VCaP (cell line): ENCODE results near the gene METTL23.
A peak's percentile ranks its signal among the peaks of the same experiment; 100 is the strongest.

Source experiments
- H3K27ac ChIP-seq: fragments of 450-650 bp; 2 replicates; pipeline ENCODE4 v1.5.1; 2017
- CTCF ChIP-seq: fragments of 450-650 bp; conservative IDR thresholded peaks from 2 replicates; pipeline ENCODE4 v1.5.1; 2017; ENCODE audit warnings: mild to moderate bottlenecking, moderate library complexity

Gene METTL23

GRCh38 chr17:76702941-76703637 is 23.6 kb upstream of the METTL23 start:
- no peak for TF ChIP-seq CTCF

GRCh38 chr17:76704805-76705204 is 21.8 kb upstream of the METTL23 start:
- no peak for TF ChIP-seq CTCF
- H3K27ac ChIP-seq = no peak overlapping the region

More at GRCh38 chr17:76702941-76703637, 23.6 kb upstream of the METTL23 start:
- no peak overlapping the region for H3K27ac ChIP-seq

DNA sequence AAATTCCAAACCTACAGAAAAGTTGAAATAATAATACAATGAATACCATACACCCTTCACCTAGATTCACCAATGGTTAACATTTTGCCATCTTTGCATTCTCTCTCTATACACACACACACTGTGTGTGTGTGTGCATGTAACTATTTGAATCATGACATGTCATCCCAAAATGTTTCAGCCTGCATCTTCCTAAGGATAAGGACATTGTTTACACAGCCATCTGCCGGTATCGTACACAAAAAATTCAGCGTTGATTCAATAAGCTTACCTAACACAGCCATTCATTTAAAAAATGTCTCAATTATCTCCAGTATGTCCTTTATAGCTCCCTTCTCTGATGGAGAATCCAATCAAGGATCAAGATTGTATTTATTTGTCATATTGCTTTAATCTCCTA is 19.8 kb upstream of the METTL23 start:
- no peak overlapping the region for H3K27ac ChIP-seq
- TF ChIP-seq CTCF = no peak

GRCh38 chr17:76707985-76708807 is 18.4 kb upstream of the METTL23 start:
- no peak for TF ChIP-seq CTCF
- H3K27ac ChIP-seq = no peak overlapping the region

DNA sequence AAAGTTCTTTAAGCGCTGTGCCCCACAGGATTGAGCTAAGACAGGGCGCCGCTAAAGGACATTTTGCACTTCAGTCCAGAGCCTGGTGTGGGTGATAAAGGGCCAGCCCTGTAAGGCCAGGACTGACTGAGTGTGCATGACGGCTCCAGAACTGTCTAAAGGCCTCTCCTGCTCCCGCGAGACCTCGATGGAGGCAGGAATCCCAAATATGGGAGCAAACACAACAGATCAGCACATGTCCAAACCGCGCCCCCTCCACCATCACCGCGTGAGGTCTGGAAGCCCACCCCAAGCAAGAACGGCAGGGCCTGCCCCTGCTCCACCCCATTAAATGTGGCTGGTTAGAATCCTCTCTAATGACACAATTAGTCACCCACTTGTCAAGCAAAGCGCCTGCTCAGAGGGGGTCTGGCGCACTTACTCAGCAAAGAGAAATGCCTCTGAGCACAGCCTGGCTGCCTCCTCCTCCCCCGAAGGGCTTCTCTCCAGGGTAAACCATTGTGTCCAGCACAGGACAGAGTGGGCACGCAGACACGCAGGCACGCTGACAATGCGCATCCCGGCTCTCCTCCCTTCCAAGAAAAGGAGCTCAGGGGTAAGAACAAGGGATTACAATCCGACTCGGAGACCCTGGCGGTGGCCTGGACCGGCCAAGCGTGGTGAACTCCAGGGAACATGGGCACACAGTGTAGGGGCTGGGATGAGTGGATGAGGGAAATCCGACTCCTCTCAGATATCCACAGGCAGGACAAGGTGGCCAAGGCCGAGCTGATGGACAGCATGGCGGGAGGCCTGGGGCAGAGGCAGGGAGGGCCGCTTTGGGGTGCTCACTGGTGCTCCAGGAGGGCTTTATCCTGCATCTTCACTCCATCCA is 17.3 kb upstream of the METTL23 start:
- TF ChIP-seq CTCF = no peak
- no peak overlapping the region for H3K27ac ChIP-seq

GRCh38 chr17:76709951-76710862 is 16.4 kb upstream of the METTL23 start:
- H3K27ac ChIP-seq = peak overlapping the region; percentile 55; the same call in 1 of the 2 replicates
